B cell (primary cell): ENCODE measurements around the gene ARHGAP25.

Experiments used
- CTCF ChIP-seq: fragments of 200-600 bp; IDR thresholded peaks from one replicate; pipeline ENCODE4 v1.8.0; 2022; ENCODE audit warnings: antibody characterized with exemption, mild to moderate bottlenecking
- EZH2 ChIP-seq: IDR thresholded peaks from 2 replicates; pipeline ENCODE4 v1.6.1; 2012; ENCODE audit warnings: borderline replicate concordance, low read depth, mild to moderate bottlenecking, moderate library complexity, low read length; ENCODE audit not compliant: insufficient read depth, poor library complexity, severe bottlenecking

- TF ChIP-seq EZH2 = no peak
- no peak for TF ChIP-seq CTCF
Measured at GRCh38 chr2:68749345-68749744, 14.7 kb downstream of the ARHGAP25 start.
